ENCODE measurements around the gene CTF1. TPM values are rescaled to one million over a fixed set of nuclear protein-coding genes. Genes with fewer than 3 reads are reported as not detected.

Gene CTF1
- total RNA-seq, 2 experiments from 2014 or later: 0.19 to 0.37 TPM

- POLR2A ChIA-PET: interaction anchor here (0.5 to 3.6 kb wide), 13 partner anchors 10 to 1152 kb away, joined by 3 to 82 read pairs (median 5); partner anchors contain the start of genes BCL7C, ORAI3 and PHKG2
- peak overlapping the region; percentile 100 for H3K27ac Mint-ChIP-seq
- ATAC-seq (ENCODE audit: low read depth) (peak; percentile 42), DNase-seq (peak; percentile 60)
- peaks cover 41% of the 10 kb centered on the region for H3K4me1 Mint-ChIP-seq
- H3K4me3 Mint-ChIP-seq: peak overlapping the region; percentile 99
- H3K36me3 Mint-ChIP-seq: peaks cover 3% of the 10 kb centered on the region
- H3K27me3 Mint-ChIP-seq: no peaks in the 10 kb centered on the region
- H3K9me3 Mint-ChIP-seq: peaks cover 3% of the 10 kb centered on the region
Measured at GRCh38 chr16:30903002-30903401, 6.6 kb downstream of the CTF1 start.

GRCh38 chr16:30903596-30903995, 7.2 kb downstream of the CTF1 start:
- H3K4me3 Mint-ChIP-seq: peak overlapping the region; percentile 53
- POLR2A ChIA-PET: interaction anchor here (0.5 to 3.6 kb wide), 9 partner anchors 11 to 1152 kb away, joined by 3 to 50 read pairs (median 6); partner anchors contain the start of genes BCL7C and PHKG2
- peak overlapping the region; percentile 100 for H3K27ac Mint-ChIP-seq
- H3K9me3 Mint-ChIP-seq: peaks cover 3% of the 10 kb centered on the region
- no peaks in the 10 kb centered on the region for H3K27me3 Mint-ChIP-seq
- DNase-seq (no peak), ATAC-seq (ENCODE audit: low read depth) (peak; percentile 8)
- H3K4me1 Mint-ChIP-seq: peaks cover 41% of the 10 kb centered on the region
- peaks cover 3% of the 10 kb centered on the region for H3K36me3 Mint-ChIP-seq

GRCh38 chr16:30904114-30904780, 7.8 kb downstream of the CTF1 start:
- Mint-ChIP-seq H3K27ac (peak overlapping the region; percentile 100), H3K9me3 (peaks cover 3% of the 10 kb centered on the region), H3K27me3 (no peaks in the 10 kb centered on the region), H3K4me3 (no peak overlapping the region), H3K4me1 (peaks cover 41% of the 10 kb centered on the region), H3K36me3 (peaks cover 3% of the 10 kb centered on the region)
- DNase-seq: no peak
- ATAC-seq (ENCODE audit: low read depth): no peak
- POLR2A ChIA-PET: interaction anchor here (0.8 to 3.0 kb wide), 3 partner anchors 29 to 156 kb away, joined by 3 to 11 read pairs (median 4); partner anchors contain the start of gene PHKG2

- POLR2A ChIA-PET: interaction anchor here (1.2 kb wide), 1 partner anchor 32 kb away, joined by 4 read pairs; no protein-coding TSS in a partner anchor
- H3K27ac Mint-ChIP-seq: no peak overlapping the region
- H3K9me3 Mint-ChIP-seq: peaks cover 3% of the 10 kb centered on the region
Measured at GRCh38 chr16:30907064-30907463, 10.7 kb downstream of the CTF1 start.

GRCh38 chr16:30910427-30911029, 14.1 kb downstream of the CTF1 start:
- H3K27me3 Mint-ChIP-seq: no peaks in the 10 kb centered on the region
- no peaks in the 10 kb centered on the region for H3K9me3 Mint-ChIP-seq
- H3K4me3 Mint-ChIP-seq: no peak overlapping the region
- H3K4me1 Mint-ChIP-seq: peaks cover 6% of the 10 kb centered on the region
- ATAC-seq (ENCODE audit: low read depth): no peak
- no peaks in the 10 kb centered on the region for H3K36me3 Mint-ChIP-seq
- no peak for DNase-seq
- no peak overlapping the region for H3K27ac Mint-ChIP-seq
- POLR2A ChIA-PET: no interaction called here

More at GRCh38 chr16:30907064-30907463, 10.7 kb downstream of the CTF1 start:
- Mint-ChIP-seq H3K4me3 (no peak overlapping the region), H3K27me3 (no peaks in the 10 kb centered on the region), H3K36me3 (peaks cover 3% of the 10 kb centered on the region), H3K4me1 (peaks cover 25% of the 10 kb centered on the region)
- no peak for DNase-seq
- ATAC-seq (ENCODE audit: low read depth): no peak

DNA sequence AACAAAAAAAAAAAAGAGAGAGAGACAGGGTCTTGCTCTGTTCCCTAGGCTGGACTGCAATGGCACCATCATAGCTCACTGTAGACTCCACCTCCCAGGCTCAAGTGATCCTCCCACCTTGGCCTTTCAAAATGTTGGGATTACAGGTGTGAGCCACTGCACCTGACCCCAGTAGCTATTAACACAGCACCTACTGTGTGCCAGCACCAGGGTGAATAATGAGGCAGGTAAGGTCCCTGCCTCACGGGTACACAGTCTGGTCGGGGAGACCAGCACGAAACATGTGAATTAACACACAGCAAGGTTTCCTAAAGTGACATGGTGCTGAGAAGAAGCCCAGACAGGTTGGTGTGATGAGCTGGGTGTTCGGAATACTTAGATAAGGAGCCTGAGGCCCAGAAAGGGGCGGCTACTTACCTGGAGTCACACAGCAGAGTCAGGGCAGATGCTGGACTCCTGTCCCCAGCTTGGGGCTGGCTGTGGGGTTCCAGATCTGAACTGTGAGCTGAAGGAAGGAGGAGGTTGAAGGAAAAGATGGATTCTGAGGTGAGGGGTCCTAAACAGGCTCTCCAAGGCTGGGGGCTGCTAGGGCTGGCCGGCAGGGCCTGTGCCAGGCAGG, 16.5 kb downstream of the CTF1 start:
- Mint-ChIP-seq H3K9me3 (no peaks in the 10 kb centered on the region), H3K4me1 (peaks cover 1% of the 10 kb centered on the region), H3K36me3 (no peaks in the 10 kb centered on the region), H3K27me3 (peaks cover 2% of the 10 kb centered on the region), H3K27ac (no peak overlapping the region), H3K4me3 (no peak overlapping the region)
- POLR2A ChIA-PET: interaction anchor here (0.6 to 0.7 kb wide), 3 partner anchors 68 to 185 kb away, joined by 3 to 4 read pairs (median 4); no protein-coding TSS in a partner anchor
- DNase-seq: no peak
- ATAC-seq (ENCODE audit: low read depth): no peak

- H3K4me3 Mint-ChIP-seq: no peak overlapping the region
- H3K27me3 Mint-ChIP-seq: peaks cover 4% of the 10 kb centered on the region
- no peak overlapping the region for H3K27ac Mint-ChIP-seq
- no peaks in the 10 kb centered on the region for H3K4me1 Mint-ChIP-seq
- ATAC-seq (ENCODE audit: low read depth) (no peak), DNase-seq (no peak)
- no peaks in the 10 kb centered on the region for H3K36me3 Mint-ChIP-seq
- POLR2A ChIA-PET: no interaction called here
- H3K9me3 Mint-ChIP-seq: no peaks in the 10 kb centered on the region
Measured at GRCh38 chr16:30914830-30915229, 18.4 kb downstream of the CTF1 start.

DNA sequence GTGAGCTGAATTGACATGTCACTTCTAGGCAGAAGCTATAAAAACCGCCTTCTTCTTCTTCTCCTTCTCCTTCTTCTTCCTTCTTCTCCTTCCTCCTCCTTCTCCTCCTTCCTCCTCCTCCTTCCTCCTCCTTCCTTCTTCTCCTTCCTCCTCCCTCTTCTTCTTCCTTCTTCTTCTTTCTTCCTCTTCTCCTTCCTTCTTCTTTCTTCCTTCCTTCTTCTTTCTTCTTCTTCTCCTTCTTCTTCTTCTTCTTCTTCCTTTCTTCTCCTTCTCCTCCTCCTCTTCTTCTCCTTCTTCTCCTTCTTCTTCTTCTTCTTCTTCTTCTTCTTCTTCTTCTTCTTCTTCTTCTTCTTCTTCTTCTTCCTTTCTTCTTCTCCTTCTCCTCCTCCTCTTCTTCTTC, 22.2 kb downstream of the CTF1 start:
- H3K4me1 Mint-ChIP-seq: peaks cover 11% of the 10 kb centered on the region
- no peaks in the 10 kb centered on the region for H3K9me3 Mint-ChIP-seq
- H3K27me3 Mint-ChIP-seq: peaks cover 4% of the 10 kb centered on the region
- H3K36me3 Mint-ChIP-seq: no peaks in the 10 kb centered on the region
- peak overlapping the region; percentile 6 for H3K27ac Mint-ChIP-seq
- no peak overlapping the region for H3K4me3 Mint-ChIP-seq
- POLR2A ChIA-PET: interaction anchor here (1.3 to 1.6 kb wide), 2 partner anchors 16 to 73 kb away, joined by 3 to 4 read pairs; no protein-coding TSS in a partner anchor
- DNase-seq: no peak
- ATAC-seq (ENCODE audit: low read depth): no peak

GRCh38 chr16:30920891-30921290, 24.5 kb downstream of the CTF1 start:
- DNase-seq: no peak
- peaks cover 4% of the 10 kb centered on the region for H3K27me3 Mint-ChIP-seq
- H3K4me3 Mint-ChIP-seq: peak overlapping the region; percentile 15
- ATAC-seq (ENCODE audit: low read depth): no peak
- no peaks in the 10 kb centered on the region for H3K36me3 Mint-ChIP-seq
- H3K4me1 Mint-ChIP-seq: peaks cover 15% of the 10 kb centered on the region
- POLR2A ChIA-PET: interaction anchor here (0.6 to 1.6 kb wide), 2 partner anchors 33 to 75 kb away, joined by 3 to 6 read pairs; no protein-coding TSS in a partner anchor
- no peaks in the 10 kb centered on the region for H3K9me3 Mint-ChIP-seq
- no peak overlapping the region for H3K27ac Mint-ChIP-seq

- POLR2A ChIA-PET: interaction anchor here (1.6 kb wide), 1 partner anchor 76 kb away, joined by 6 read pairs; no protein-coding TSS in a partner anchor
- peaks cover 19% of the 10 kb centered on the region for H3K4me1 Mint-ChIP-seq
- H3K27me3 Mint-ChIP-seq: peaks cover 4% of the 10 kb centered on the region
- ATAC-seq (ENCODE audit: low read depth) (no peak), DNase-seq (no peak)
- no peaks in the 10 kb centered on the region for H3K36me3 Mint-ChIP-seq
- peak overlapping the region; percentile 100 for H3K27ac Mint-ChIP-seq
- no peaks in the 10 kb centered on the region for H3K9me3 Mint-ChIP-seq
- peak overlapping the region; percentile 100 for H3K4me3 Mint-ChIP-seq
Measured at GRCh38 chr16:30921459-30921747, 25.0 kb downstream of the CTF1 start.

DNA sequence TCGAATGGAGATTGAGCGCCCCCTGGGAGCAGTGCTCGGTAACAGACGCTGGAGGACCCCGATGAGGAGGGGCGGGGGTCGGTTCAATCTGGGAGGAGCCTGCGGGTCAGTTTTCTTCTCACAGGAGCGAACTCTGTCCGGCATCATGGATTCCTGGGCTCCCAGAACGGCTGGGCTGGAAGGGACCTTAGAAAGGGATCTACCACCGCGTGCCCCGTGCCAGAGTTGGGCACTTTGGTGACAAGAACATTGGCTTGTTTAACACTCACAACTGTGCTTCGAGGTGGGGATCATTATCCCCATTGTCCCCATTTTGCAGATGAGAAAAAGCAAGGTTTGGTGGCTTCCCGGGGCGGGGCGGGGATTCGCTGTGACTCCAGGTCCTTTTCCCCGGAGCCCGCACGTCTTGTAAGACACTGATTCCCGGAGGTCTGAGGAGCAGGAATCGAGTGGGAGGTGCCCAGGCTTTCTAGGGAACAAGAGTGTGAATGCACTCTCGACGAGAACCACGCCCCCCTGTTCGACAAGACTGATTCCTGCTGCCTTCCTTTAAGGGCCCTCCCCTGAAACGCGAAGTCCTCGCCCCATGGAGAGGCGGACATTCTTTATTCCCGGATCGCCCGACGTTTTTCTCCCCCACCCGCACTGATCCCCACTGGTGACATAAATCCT, 25.5 kb downstream of the CTF1 start:
- Mint-ChIP-seq H3K9me3 (no peaks in the 10 kb centered on the region), H3K4me3 (peak overlapping the region; percentile 100), H3K27ac (peak overlapping the region; percentile 100), H3K27me3 (peaks cover 3% of the 10 kb centered on the region), H3K36me3 (no peaks in the 10 kb centered on the region), H3K4me1 (peaks cover 22% of the 10 kb centered on the region)
- DNase-seq (peak; percentile 89), ATAC-seq (ENCODE audit: low read depth) (peak; percentile 0)
- POLR2A ChIA-PET: interaction anchor here (0.6 to 1.6 kb wide), 3 partner anchors 19 to 77 kb away, joined by 3 to 6 read pairs (median 3); no protein-coding TSS in a partner anchor

GRCh38 chr16:30922420-30922959, 26.1 kb downstream of the CTF1 start:
- ATAC-seq (ENCODE audit: low read depth) (peak; percentile 82), DNase-seq (peak; percentile 95)
- Mint-ChIP-seq H3K4me3 (peak overlapping the region; percentile 100), H3K4me1 (peaks cover 22% of the 10 kb centered on the region), H3K27ac (peak overlapping the region; percentile 100), H3K9me3 (no peaks in the 10 kb centered on the region), H3K36me3 (no peaks in the 10 kb centered on the region), H3K27me3 (peaks cover 3% of the 10 kb centered on the region)
- POLR2A ChIA-PET: interaction anchor here (0.6 to 1.0 kb wide), 2 partner anchors 18 to 78 kb away, joined by 3 read pairs; no protein-coding TSS in a partner anchor

Data from activated naive CD8-positive, alpha-beta T cell treated with anti-CD3 and anti-CD28 coated beads, Interleukin-2, amount 10 ng/mL, durations not matched to agents 7 days and 5 days (primary cell).